22Rv1 (cell line): Measurements from ENCODE around the gene ZIC4.

Experiments used
- H3K27ac ChIP-seq: fragments of 450-650 bp; 2 replicates; pipeline ENCODE4 v1.5.1; 2017
- CTCF ChIP-seq: fragments of 450-650 bp; IDR thresholded peaks from 2 replicates; pipeline ENCODE4 v1.5.1; 2017; ENCODE audit warnings: mild to moderate bottlenecking
- ZFX ChIP-seq: fragments of 450-650 bp; IDR thresholded peaks from 2 replicates; pipeline ENCODE4 v1.6.1; 2017; ENCODE audit warnings: antibody characterized with exemption, borderline replicate concordance

Gene ZIC4

GRCh38 chr3:147367676-147368075, 38.7 kb downstream of the ZIC4 start:
- no peak overlapping the region for H3K27ac ChIP-seq
- TF ChIP-seq ZFX: no peak
- no peak for TF ChIP-seq CTCF

GRCh38 chr3:147365196-147366115, 40.9 kb downstream of the ZIC4 start:
- TF ChIP-seq CTCF (no peak), ZFX (no peak)

GRCh38 chr3:147364771-147365170, 41.6 kb downstream of the ZIC4 start:
- H3K27ac ChIP-seq: no peak overlapping the region
- TF ChIP-seq ZFX: no peak
- no peak for TF ChIP-seq CTCF

More at GRCh38 chr3:147365196-147366115, 40.9 kb downstream of the ZIC4 start:
- H3K27ac ChIP-seq: no peak overlapping the region

- no peak overlapping the region for H3K27ac ChIP-seq
- TF ChIP-seq ZFX (no peak), CTCF (peak; percentile 90)
Observed at GRCh38 chr3:147361454-147362420, 44.6 kb downstream of the ZIC4 start.

GRCh38 chr3:147360646-147361453, 45.5 kb downstream of the ZIC4 start:
- TF ChIP-seq ZFX: no peak
- TF ChIP-seq CTCF: no peak
- no peak overlapping the region for H3K27ac ChIP-seq

- TF ChIP-seq ZFX (no peak), CTCF (no peak)
Observed at GRCh38 chr3:147360051-147360439, 46.3 kb downstream of the ZIC4 start.

More at GRCh38 chr3:147360051-147360439, 46.3 kb downstream of the ZIC4 start:
- no peak overlapping the region for H3K27ac ChIP-seq
